DLD1 (cell line): ENCODE data around the gene STON2.

Experiments used
- in situ Hi-C: cut with HindIII; loops from 2 replicates; pipeline ENCODE4 v1.10.0; 2017; ENCODE audit warnings: low sequenced_read_pairs

Gene STON2

GRCh38 chr14:81427348-81428058 is 27.4 kb upstream of the STON2 start:
- in situ Hi-C loops, result no loop called here

GRCh38 chr14:81423504-81423903 is 23.4 kb upstream of the STON2 start:
- in situ Hi-C loops, result no loop called here

DNA sequence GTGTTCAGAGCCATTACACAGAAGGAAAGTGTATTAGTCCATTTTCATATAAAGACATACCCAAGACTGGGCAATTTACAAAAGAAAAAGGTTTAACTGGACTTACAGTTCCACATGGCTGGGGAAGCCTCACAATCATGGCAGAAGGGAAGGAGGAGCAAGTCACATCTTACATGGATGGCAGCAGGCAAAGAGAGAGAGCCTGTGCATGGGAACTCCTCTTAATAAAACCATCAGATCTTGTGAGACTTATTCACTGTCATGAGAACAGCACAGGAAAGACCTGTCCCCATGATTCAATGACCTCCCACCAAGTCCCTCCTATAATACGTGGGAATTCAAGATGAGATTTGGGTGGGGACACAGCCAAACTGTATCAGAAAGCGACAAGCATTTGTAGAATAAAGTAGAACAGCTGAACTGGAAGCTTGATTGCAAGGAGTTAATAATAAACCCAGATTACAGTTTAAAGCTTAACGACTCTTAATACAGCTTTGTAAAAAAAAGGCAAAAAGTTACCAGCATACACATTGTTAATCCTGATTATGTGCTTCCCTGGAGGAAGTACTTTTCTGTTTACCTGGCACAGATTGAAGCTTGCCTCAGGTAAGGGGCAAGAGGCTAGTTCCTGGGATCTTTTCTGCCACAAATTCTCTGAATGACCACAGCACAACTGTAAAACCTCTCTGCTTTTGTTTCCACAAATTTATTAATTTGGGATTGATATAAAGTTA is 18.1 kb upstream of the STON2 start:
- in situ Hi-C loops, result no loop called here

DNA sequence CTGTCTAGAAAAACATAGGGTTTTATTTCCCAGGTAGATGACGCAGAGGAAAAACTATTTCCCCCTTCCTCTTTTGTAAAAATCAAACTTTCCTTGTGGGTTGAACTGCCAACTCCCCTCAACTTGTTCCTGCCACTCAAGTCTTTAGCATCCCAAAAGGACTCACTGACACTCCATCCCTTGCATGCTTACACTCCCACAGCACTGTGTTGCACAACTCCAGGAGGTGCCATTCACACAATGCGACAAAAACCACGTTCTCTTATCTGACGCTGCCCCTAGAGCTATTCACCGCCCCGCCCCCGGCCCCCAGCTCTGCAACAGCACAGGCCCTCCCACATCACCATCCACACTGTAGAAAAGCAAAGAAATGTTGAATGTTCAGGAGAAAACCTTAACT is 16.9 kb upstream of the STON2 start:
- in situ Hi-C loops, result no loop called here

DNA sequence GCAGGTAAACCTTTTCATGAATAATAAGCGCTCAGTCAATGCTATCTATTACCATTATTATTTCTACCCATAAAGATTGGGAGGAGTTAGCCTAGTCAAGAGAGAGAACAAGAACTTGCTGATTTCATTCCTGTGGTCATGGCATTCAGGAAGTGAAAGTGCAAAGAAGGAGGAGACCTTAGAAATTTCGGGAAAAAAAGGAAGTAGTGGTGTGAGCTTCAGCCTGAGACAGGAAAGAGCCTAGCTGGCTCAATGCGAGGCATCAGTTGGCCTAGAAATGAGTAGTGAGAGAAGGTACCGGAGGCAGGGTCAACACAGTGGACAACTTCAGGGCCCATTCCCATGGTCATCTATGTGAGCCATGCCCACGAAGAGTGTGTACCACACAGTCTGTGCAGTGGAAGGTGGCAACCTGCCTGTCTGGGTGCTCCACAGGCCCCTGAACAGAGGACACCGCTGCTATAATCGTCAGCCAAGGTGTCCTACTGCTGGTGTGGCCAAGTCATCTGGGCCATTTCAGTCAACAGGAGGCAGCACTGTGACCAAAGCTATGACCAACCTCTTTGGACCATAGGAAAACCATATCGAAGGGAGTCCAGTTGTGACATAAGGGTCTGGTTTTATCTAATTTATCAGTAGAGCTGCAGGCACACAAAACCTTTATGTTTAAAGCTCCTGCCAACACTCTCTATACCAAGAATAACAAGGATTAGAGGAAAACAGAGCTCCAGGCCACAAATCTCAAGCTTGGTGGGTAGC is 16.2 kb upstream of the STON2 start:
- in situ Hi-C loops, result no loop called here

DNA sequence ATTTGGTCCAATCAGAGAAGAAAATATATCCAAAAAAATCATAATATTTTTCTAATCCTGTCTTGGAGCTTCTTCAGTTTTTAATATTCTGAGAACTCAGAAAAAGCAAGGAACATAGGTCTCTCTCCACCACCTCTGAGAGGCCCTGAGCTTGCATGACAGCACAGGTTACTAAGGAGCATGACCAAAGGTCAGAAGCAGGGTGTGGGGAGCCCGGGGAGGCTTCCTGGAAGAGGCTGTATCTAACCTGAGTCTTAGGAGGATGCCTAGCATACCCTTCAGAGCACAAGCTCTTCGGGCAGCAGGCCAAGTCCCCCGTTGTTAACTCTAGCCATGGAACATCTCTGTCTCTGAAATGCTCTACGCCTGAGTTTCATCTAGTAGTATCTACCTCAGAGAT is 15.7 kb upstream of the STON2 start:
- in situ Hi-C loops, result no loop called here

DNA sequence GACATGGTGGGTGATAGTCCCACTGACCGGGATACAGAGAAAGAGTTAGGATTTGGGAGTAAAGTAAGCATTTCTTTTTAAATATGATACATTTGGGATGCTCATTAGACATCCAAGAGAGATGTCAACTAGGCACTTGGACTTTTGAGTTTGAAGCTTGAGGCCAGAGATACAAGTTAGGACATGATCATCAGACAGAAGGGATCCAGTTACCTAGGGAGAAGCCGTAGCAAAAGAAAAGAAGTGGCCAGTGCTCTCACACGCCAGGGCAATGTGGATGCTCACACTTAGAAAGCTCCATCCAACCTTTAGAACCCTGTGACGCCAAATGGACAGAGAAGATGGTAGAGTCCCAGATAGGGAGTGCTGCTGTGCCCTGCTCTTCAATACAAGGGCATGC is 14.0 kb upstream of the STON2 start:
- in situ Hi-C loops, result no loop called here

DNA sequence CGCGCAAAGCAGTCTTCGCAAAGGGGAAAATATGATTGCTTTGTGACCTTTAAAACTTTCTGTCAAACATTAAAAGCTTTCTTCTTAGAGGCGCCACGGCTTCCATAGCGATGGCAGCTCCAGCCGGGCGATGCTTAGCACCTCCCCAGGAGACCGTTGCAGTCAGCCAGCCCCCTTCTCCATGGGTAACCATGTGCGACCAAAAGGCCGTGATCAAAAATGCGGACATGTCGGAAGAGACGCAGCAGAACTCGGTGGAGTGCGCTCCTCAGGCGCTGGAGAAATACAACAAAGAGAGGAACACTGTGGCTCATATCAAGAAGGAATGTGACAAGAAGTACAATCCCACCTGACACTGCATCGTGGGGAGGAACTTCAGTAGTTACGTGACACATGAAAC is 12.7 kb upstream of the STON2 start:
- in situ Hi-C loops, result no loop called here

DNA sequence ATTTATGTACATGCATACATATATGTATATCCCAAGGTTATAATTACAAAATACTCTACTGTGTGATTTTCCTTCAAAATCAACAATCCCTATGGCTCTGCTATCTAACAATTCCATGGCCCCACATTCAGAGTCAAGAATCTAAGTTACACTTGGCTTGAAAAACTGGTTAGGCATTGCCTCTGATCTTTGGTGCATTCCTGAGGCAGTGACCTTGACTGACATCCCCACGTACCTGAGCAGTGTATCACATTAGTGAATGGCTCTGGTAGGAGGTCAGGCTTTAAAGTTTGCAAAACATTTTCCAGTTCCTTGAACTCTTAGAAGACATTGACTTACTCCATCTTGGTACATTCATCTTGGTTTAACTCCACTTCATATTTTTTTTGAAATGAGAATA is 8.5 kb upstream of the STON2 start:
- in situ Hi-C loops, result no loop called here

- in situ Hi-C loops, result no loop called here
Measured at GRCh38 chr14:81406863-81407262, 6.7 kb upstream of the STON2 start.

DNA sequence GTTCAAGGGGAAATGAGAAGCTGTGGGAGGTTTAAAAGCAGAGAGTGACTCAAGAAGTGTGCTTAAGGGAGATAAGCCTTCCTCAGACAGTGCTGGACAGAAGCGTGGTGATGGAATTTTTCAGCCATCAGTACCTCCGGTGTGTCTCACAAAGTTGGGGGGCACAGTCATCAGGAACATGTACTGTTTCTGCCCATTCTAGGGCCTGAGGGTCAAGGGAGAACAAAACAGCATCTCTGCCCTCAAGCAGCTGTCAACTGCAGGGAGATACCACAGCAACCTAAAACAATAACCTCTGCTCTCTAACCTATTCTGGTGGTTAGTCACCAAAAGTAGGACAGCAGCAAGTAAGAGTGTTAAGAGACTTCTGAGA is 2.0 kb upstream of the STON2 start:
- in situ Hi-C loops, result no loop called here

DNA sequence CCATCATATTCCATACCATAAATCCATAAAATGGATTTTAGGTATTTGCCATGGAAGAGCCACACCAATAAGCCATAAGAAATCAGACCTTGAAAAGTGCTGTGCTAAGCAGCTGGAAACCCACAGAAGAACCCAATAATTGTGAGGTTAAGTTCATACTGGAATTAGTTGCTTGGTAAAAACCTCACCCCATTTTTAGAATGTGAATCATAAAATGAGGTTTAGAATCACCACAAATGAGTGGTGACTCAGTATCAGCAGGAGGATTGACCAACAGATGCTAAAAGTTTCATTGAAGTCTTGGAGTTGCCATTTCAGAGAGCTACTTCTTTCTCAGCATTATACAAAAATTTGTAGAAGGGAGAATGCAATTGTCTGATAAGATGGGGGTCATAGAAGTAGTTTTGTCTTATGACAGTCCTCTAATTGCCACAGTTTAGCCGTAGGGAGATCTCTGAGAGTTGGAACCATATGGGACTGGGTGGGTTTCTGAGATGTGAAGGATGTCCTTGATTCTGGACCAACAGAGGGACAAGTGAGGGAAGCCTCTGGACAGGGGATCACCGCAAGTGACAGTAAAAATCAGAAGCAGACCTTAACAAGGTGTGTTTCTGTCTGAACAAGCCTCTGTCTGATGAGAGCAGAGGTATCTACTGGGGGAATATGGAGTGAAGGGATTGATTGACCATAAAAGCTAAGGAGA is 1.4 kb upstream of the STON2 start:
- in situ Hi-C loops, result no loop called here

- in situ Hi-C loops, result no loop called here
Measured at GRCh38 chr14:81400852-81401251, 728 bp upstream of the STON2 start.

GRCh38 chr14:81398196-81398891 is 1.8 kb downstream of the STON2 start:
- in situ Hi-C loops, result no loop called here

GRCh38 chr14:81396113-81396512 is 4.0 kb downstream of the STON2 start:
- in situ Hi-C loops, result no loop called here

GRCh38 chr14:81394739-81395138 is 5.4 kb downstream of the STON2 start:
- in situ Hi-C loops, result no loop called here

GRCh38 chr14:81392976-81393643 is 7.0 kb downstream of the STON2 start:
- in situ Hi-C loops, result no loop called here

- in situ Hi-C loops, result no loop called here
Measured at GRCh38 chr14:81392052-81392451, 8.1 kb downstream of the STON2 start.

GRCh38 chr14:81390696-81391095 is 9.4 kb downstream of the STON2 start:
- in situ Hi-C loops, result no loop called here

DNA sequence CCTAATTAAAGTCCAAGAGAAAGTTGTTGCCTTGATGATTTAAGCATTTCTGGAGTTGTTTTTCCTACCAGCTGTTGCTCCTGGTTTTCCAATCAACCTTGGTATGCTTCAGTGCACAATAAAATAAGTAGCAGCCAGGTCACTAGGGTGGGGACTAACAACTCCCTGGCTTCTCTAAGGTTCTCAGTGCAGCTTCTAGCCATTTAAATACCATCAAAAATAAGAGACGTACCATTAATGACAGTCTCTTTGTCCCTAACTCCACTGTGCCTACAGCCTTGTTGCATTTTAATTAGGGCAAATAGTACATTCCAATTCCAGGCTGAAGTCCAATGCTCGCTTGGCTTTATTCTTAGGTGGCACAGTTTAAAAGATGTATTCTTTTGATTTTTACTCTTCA is 11.8 kb downstream of the STON2 start:
- in situ Hi-C loops, result no loop called here
